HepG2 (cell line): ENCODE results near the gene CIAPIN1. TPM values are rescaled to one million over a fixed set of nuclear protein-coding genes. Genes with fewer than 3 reads are reported as not detected.

Source experiments
- CHCHD3 ChIP-seq: sonication (generic); formaldehyde crosslinking; IDR thresholded peaks from 2 replicates; pipeline ENCODE4 v1.8.0; 2022; ENCODE audit warnings: mild to moderate bottlenecking, missing genetic modification reagents, moderate library complexity
- ELF3 ChIP-seq: IDR thresholded peaks from 2 replicates; pipeline ENCODE4 v1.6.1; 2016; ENCODE audit warnings: missing genetic modification reagents, missing compliant biosample characterization
- EP300 ChIP-seq, 3 experiments: sonication (generic) in 1 of 3; formaldehyde crosslinking in 1 of 3; IDR thresholded peaks; 2 replicates each; pipeline versions ENCODE4 v1.5.1 to v1.6.1; 2011 to 2020; ENCODE audit warnings: low read depth in 2 of 3, low read length in 2 of 3, borderline replicate concordance in 1 of 3, improper control_type of control experiment in 1 of 3, mild to moderate bottlenecking in 1 of 3, missing genetic modification reagents in 1 of 3, moderate library complexity in 1 of 3
- PHF8 ChIP-seq: sonication (generic); formaldehyde crosslinking; IDR thresholded peaks from 2 replicates; pipeline ENCODE4 v1.5.0; 2020; ENCODE audit warnings: missing genetic modification reagents
- SRSF4 ChIP-seq: fragments of 200-400 bp; formaldehyde crosslinking; IDR thresholded peaks from one replicate; pipeline ENCODE4 v1.6.1; 2018; ENCODE audit warnings: mild to moderate bottlenecking, low read depth, low read length, moderate library complexity; ENCODE audit not compliant: poor library complexity, severe bottlenecking
- TOE1 ChIP-seq: sonication (generic); formaldehyde crosslinking; IDR thresholded peaks from 2 replicates; pipeline ENCODE4 v1.4.0; 2020; ENCODE audit warnings: mild to moderate bottlenecking, missing genetic modification reagents
- ZNF747 ChIP-seq: sonication (generic); formaldehyde crosslinking; IDR thresholded peaks from 2 replicates; pipeline ENCODE4 v1.8.1; 2023; ENCODE audit warnings: missing genetic modification reagents, mild to moderate bottlenecking, borderline replicate concordance
- polyA plus RNA-seq, 8 experiments: library from polyadenylated mRNA; depleted of rRNA in 3 of 8; stranded (reverse) in 7 of 8; unstranded in 1 of 8; fragments of >200 nt; fragmentation: Illumina TruSeq in 4 of 8; extraction: Trizol in 4 of 8; gene quantifications; 2 replicates each; pipeline versions ENCODE4 v1.2.1 to v1.2.3, GENCODE V29; 2011 to 2016; ENCODE audit warnings: low read depth in 4 of 8, missing spikeins in 1 of 8, mixed read lengths in 1 of 8; ENCODE audit not compliant: insufficient read depth in 1 of 8
- total RNA-seq, 5 experiments: library from RNA; depleted of rRNA; stranded (reverse); fragments of >200 nt; fragmentation: Illumina TruSeq; extraction: Trizol; gene quantifications; 2 replicates each; pipeline ENCODE4 v1.2.3, GENCODE V29; 2016; ENCODE audit warnings: low read depth in 1 of 5
- TF ChIP-seq, protein P1 (sequence below): sonication (generic); formaldehyde crosslinking; IDR thresholded peaks from 2 replicates; pipeline ENCODE4 v1.4.0; 2020; ENCODE audit warnings: missing genetic modification reagents
- TF ChIP-seq, protein P2 (sequence below): IDR thresholded peaks from 2 replicates; pipeline ENCODE4 v1.6.1; 2012; ENCODE audit warnings: low read length, improper control_type of control experiment
- TF ChIP-seq, protein P3 (sequence below): sonication (generic); formaldehyde crosslinking; IDR thresholded peaks from 2 replicates; pipeline ENCODE4 v1.5.0; 2020; ENCODE audit warnings: mild to moderate bottlenecking, missing genetic modification reagents, borderline replicate concordance
- TF ChIP-seq, protein P4 (sequence below): IDR thresholded peaks from 2 replicates; pipeline ENCODE4 v1.6.1; 2016; ENCODE audit warnings: missing compliant biosample characterization, missing genetic modification reagents, borderline replicate concordance

The CIAPIN1 gene
- total and polyA plus RNA-seq, 2 of the 13 experiments (the other 11 are each of a cell fraction or from before 2014, with no cell fraction given), result 69.3 to 89.7 TPM

DNA sequence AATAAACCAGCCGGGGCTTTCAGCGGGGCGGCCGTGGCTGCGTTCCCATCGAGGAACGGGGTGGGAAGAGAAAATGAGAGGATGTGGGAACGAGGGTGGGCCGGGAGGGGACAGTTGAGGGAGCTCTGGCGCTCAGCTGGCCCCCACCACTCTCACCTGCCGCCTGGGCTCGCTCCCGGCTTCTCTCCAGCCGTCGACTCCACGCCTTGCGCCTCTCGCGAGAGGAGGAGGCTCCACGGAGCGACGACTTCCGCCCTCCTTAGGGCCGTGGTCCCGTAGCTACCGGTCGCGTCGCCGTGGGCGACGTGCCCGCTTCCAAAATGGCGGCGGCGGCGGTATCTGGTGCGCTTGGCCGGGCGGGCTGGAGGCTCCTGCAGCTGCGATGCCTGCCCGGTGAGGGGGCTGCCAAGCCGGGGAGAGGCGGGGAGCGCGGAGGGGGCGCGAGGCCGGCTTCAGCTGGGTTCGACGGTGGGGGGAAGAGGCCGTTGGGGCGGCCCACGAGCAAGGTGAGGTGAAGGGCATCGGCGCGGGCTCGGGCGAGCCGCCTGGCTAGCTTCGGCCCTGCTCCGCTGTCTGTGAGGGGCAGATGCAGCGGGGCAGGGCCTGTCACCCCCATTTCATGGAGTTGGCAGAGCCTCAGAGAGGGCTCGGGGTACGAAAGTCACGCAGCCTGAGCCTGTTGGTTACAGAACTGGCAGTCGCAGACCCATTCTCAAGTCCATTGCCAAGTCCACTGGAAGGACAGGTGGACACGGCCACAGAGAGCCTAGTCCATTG is at the start of gene CIAPIN1, which contains the start of gene COQ9 (continued):
- TF ChIP-seq, protein P1, sequence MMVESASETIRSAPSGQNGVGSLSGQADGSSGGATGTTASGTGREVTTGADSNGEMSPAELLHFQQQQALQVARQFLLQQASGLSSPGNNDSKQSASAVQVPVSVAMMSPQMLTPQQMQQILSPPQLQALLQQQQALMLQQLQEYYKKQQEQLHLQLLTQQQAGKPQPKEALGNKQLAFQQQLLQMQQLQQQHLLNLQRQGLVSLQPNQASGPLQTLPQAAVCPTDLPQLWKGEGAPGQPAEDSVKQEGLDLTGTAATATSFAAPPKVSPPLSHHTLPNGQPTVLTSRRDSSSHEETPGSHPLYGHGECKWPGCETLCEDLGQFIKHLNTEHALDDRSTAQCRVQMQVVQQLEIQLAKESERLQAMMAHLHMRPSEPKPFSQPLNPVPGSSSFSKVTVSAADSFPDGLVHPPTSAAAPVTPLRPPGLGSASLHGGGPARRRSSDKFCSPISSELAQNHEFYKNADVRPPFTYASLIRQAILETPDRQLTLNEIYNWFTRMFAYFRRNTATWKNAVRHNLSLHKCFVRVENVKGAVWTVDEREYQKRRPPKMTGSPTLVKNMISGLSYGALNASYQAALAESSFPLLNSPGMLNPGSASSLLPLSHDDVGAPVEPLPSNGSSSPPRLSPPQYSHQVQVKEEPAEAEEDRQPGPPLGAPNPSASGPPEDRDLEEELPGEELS (CRISPR knock-in tag), result peak; percentile 31; the same call in 1 of the 2 replicates
- TF ChIP-seq, protein P2, sequence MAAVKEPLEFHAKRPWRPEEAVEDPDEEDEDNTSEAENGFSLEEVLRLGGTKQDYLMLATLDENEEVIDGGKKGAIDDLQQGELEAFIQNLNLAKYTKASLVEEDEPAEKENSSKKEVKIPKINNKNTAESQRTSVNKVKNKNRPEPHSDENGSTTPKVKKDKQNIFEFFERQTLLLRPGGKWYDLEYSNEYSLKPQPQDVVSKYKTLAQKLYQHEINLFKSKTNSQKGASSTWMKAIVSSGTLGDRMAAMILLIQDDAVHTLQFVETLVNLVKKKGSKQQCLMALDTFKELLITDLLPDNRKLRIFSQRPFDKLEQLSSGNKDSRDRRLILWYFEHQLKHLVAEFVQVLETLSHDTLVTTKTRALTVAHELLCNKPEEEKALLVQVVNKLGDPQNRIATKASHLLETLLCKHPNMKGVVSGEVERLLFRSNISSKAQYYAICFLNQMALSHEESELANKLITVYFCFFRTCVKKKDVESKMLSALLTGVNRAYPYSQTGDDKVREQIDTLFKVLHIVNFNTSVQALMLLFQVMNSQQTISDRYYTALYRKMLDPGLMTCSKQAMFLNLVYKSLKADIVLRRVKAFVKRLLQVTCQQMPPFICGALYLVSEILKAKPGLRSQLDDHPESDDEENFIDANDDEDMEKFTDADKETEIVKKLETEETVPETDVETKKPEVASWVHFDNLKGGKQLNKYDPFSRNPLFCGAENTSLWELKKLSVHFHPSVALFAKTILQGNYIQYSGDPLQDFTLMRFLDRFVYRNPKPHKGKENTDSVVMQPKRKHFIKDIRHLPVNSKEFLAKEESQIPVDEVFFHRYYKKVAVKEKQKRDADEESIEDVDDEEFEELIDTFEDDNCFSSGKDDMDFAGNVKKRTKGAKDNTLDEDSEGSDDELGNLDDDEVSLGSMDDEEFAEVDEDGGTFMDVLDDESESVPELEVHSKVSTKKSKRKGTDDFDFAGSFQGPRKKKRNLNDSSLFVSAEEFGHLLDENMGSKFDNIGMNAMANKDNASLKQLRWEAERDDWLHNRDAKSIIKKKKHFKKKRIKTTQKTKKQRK, result no peak
- TF ChIP-seq, protein P3, sequence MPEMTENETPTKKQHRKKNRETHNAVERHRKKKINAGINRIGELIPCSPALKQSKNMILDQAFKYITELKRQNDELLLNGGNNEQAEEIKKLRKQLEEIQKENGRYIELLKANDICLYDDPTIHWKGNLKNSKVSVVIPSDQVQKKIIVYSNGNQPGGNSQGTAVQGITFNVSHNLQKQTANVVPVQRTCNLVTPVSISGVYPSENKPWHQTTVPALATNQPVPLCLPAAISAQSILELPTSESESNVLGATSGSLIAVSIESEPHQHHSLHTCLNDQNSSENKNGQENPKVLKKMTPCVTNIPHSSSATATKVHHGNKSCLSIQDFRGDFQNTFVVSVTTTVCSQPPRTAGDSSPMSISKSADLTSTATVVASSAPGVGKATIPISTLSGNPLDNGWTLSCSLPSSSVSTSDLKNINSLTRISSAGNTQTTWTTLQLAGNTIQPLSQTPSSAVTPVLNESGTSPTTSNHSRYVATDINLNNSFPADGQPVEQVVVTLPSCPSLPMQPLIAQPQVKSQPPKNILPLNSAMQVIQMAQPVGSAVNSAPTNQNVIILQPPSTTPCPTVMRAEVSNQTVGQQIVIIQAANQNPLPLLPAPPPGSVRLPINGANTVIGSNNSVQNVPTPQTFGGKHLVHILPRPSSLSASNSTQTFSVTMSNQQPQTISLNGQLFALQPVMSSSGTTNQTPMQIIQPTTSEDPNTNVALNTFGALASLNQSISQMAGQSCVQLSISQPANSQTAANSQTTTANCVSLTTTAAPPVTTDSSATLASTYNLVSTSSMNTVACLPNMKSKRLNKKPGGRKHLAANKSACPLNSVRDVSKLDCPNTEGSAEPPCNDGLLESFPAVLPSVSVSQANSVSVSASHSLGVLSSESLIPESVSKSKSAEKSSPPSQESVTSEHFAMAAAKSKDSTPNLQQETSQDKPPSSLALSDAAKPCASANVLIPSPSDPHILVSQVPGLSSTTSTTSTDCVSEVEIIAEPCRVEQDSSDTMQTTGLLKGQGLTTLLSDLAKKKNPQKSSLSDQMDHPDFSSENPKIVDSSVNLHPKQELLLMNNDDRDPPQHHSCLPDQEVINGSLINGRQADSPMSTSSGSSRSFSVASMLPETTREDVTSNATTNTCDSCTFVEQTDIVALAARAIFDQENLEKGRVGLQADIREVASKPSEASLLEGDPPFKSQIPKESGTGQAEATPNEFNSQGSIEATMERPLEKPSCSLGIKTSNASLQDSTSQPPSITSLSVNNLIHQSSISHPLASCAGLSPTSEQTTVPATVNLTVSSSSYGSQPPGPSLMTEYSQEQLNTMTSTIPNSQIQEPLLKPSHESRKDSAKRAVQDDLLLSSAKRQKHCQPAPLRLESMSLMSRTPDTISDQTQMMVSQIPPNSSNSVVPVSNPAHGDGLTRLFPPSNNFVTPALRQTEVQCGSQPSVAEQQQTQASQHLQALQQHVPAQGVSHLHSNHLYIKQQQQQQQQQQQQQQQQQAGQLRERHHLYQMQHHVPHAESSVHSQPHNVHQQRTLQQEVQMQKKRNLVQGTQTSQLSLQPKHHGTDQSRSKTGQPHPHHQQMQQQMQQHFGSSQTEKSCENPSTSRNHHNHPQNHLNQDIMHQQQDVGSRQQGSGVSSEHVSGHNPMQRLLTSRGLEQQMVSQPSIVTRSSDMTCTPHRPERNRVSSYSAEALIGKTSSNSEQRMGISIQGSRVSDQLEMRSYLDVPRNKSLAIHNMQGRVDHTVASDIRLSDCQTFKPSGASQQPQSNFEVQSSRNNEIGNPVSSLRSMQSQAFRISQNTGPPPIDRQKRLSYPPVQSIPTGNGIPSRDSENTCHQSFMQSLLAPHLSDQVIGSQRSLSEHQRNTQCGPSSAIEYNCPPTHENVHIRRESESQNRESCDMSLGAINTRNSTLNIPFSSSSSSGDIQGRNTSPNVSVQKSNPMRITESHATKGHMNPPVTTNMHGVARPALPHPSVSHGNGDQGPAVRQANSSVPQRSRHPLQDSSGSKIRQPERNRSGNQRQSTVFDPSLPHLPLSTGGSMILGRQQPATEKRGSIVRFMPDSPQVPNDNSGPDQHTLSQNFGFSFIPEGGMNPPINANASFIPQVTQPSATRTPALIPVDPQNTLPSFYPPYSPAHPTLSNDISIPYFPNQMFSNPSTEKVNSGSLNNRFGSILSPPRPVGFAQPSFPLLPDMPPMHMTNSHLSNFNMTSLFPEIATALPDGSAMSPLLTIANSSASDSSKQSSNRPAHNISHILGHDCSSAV, result peak; percentile 85; the same call in 1 of the 2 replicates
- peak; percentile 97 for TF ChIP-seq ZNF747 (CRISPR knock-in tag)
- no peak for TF ChIP-seq SRSF4
- TF ChIP-seq TOE1 (CRISPR knock-in tag), result peak; percentile 40; the same call in 1 of the 2 replicates
- TF ChIP-seq, protein P4, sequence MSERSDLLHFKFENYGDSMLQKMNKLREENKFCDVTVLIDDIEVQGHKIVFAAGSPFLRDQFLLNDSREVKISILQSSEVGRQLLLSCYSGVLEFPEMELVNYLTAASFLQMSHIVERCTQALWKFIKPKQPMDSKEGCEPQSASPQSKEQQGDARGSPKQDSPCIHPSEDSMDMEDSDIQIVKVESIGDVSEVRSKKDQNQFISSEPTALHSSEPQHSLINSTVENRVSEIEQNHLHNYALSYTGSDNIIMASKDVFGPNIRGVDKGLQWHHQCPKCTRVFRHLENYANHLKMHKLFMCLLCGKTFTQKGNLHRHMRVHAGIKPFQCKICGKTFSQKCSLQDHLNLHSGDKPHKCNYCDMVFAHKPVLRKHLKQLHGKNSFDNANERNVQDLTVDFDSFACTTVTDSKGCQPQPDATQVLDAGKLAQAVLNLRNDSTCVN, result peak; percentile 79; the same call in 1 of the 2 replicates
- TF ChIP-seq ELF3, result peak; percentile 83
- peak; percentile 89; the same call in 1 of the 2 replicates for TF ChIP-seq CHCHD3 (CRISPR knock-in tag)
- peak; percentile 99 for TF ChIP-seq PHF8 (CRISPR knock-in tag)
- TF ChIP-seq EP300 (IDR thresholded peaks at IDR 0.05; ENCODE audit: low read depth in 2 of 2, low read length in 2 of 2), result peak in 1 of 2 experiments; percentile 42; a peak in 1 of 4 replicates
- peak; percentile 54 for TF ChIP-seq EP300 (CRISPR knock-in tag; IDR thresholded peaks at IDR 0.05; ENCODE audit: borderline replicate concordance)
